HG03060 (cell line): ENCODE measurements around the gene OSM.
"Not testable (repeated sequence)": the region's sequence is repeated elsewhere in the genome, so short reads cannot be mapped to it uniquely, and the experiment has no call there.

Experiments used
- ATAC-seq: cut with Tn5 transposase; IDR thresholded peaks from one replicate; pipeline ENCODE4 v1.9.1; 2021; ENCODE audit warnings: low read depth, moderate number of reproducible peaks; ENCODE audit not compliant: unreplicated experiment

Gene OSM

DNA sequence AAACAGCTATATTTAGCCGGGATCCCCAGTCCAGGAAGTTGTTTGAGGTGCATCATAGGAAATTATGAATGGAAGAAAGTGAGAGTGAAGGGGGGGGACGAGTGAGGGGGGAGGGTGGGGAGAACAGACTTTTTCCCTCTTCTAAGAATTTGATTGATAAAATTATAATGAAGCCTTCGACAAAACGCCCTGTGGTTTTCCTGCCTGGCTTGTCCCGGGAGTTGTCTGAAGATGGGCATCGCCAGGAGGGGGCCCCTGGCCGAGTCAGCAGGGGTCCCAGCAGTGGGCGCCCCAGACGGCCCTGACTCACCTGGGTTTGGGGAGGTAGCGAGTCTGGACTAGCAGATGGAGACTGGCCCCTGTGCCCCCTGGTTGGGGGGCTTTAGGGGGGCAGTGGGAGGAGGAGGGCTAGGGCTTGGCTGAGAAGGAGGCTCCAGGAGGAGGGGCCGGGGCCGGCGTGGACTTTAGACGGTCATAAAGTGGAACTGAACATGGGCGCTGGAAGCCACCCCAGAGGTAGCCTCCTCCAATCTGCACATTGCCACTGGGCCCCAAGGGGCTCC is 19.8 kb downstream of the OSM start:
- ATAC-seq, result no peak

- ATAC-seq, result no peak
These were observed 20.5 kb downstream of the OSM start, which contains the start of gene LIF for GRCh38 chr22:30245985-30246813. Gene LIF (minus strand): TSS chr22:30246759. CDS start chr22:30246695, 64 bp downstream.

DNA sequence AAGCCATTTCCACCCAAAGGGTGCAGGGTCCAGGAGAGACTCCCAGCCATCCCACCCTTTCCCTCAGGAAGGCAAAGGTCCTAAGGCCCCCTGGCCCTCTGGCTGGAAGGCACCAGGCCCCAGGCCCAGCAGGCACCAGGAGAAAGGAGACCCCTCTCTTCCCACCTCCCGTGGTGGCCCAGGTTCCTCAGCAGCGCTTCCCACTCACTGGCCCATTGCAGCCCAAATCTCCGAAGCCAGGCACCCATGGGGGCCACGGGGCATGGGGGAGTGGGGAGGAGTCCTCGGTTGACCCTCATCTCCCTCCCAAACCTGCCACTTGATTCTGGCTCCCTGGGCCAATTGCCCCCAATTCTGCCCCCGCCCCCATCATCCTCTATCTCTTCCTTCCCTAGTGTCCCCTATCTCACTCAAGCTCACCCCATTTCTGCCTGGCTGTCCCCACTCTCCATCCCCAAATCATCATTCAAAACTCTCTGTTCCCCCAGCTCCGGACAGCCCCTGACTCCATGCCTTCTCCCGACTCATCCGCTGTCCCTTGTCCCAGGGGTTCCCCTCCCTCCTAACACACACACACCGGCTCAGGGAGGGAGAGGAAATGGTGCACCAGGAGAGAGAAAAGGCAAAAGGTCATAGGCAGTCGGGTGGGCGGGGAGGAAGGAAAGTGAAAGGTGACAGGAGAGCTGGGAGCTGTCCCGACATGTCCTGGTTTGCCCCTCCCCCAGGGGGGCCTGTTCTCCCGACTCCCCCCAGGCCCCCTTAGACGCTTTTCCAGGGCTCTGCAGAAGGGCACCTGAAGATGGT is 21.3 kb downstream of the OSM start:
- ATAC-seq, result no peak

DNA sequence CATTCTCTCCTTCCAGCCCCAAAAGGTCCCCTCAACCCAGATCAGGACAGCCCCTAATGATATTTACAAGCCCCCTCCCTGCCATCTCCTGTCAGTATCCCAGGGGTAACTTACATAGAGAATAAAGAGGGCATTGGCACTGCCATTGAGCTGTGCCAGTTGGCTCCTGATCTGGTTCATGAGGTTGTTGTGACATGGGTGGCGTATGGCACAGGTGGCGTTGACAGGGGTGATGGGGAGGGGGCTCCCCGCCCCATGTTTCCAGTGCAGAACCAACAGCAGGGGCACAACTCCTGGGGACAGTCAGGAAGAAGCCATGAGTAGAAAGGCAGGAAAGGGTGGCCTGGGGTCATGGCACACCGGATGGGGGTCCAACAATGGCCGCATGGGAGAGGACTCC is 22.0 kb downstream of the OSM start:
- no peak for ATAC-seq

- no peak for ATAC-seq
These were observed 22.6 kb downstream of the OSM start for GRCh38 chr22:30244066-30244465.

DNA sequence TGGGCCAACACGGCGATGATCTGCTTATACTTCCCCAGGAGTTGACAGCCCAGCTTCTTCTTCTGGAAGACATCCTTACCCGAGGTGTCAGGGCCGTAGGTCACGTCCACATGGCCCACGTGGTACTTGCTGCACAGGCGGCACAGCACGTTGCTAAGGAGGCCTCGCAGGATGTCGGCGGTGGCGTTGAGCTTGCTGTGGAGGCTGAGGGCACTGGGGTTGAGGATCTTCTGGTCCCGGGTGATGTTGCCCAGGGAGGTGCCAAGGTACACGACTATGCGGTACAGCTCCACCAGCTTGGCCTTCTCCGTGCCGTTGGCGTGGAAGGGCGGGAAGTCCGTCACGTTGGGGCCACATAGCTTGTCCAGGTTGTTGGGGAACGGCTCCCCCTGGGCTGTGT is 23.0 kb downstream of the OSM start:
- no peak for ATAC-seq

- ATAC-seq, result no peak
These were observed 24.9 kb downstream of the OSM start for GRCh38 chr22:30241576-30242371.

DNA sequence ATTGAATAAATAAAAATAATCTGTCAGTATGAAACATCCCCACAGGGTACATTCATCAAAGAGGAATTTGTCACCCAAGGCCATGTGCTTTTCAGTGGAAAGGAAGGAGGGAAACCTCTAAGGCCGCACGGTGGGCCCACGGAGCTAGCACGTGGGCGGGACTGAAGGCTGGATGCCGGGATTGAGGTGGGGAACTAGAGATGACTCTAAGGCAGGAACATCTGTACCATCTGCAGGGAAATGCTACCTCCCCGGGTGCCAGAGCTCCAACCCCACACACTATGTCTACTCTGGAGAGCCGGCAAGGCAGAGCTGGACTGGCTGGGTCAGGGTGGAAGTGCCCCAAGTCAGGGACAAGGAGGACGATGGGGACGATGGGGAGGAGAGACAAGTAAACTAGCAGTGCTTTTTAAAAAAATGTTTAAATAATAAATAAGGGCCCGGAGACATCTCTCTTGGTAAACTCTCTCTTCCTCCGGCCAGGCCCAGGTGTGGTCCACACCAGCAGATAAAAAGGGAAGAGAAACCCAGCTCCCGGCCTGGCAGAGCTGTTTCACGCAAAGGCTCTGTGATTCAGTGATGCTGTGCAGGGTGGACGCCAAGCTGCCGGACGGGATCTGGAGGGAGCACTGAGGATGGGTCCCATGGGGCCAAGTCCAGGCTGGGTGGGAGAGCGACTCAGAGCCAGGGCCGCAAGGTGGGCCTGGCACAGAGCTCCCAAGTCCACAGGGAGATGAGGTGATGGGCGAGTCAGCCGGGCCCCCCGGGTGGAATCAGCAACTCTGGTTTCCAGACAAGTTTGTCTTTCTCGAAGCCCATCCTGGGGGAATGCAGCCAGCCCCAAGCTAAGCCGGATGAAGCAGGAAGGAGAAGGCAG is 25.9 kb downstream of the OSM start:
- ATAC-seq, result no peak

DNA sequence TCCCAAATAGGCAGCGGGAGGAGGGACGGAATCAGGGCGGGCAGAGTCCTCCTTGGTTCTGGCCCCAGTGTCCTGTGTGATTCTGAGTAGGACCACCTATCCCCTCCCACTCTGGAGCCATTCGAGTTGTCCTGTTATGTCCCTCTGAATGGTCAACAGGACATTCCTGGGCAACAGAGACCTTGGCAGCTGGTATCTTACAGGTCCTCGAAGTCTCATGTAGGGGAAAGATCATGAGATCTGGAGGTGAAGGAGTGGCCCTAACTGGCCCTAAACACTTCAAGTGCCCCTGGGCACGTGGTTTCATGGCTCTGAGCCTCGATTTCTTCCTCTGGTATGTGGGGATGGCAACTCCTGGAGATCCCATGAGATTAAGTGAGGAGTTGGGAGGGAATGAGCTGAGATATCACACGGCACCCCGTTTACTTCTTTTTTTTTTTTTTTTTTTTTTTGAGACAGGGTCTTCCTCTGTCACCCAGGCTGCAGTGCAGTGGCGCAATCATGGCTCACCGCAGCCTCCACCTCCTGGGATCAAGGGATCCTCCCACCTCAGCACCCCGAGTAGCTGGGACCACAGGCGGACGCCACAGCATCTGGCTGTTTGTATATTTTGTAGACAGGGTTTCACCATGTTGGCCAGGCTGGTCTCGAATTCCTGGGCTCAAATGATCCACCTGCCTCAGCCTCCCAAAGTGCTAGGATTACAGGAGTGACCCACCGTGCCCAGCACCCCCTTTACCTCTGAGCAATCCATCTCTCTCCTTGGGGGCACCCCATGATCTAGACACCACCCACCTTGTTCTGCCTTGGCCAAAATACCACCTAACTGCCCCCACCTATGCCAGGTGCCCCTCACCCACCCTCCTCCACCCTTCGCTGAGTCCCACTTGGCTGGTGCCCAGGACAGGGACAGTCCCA is 26.9 kb downstream of the OSM start:
- ATAC-seq, result no peak

GRCh38 chr22:30238661-30239487 is 27.8 kb downstream of the OSM start:
- ATAC-seq, result no peak

DNA sequence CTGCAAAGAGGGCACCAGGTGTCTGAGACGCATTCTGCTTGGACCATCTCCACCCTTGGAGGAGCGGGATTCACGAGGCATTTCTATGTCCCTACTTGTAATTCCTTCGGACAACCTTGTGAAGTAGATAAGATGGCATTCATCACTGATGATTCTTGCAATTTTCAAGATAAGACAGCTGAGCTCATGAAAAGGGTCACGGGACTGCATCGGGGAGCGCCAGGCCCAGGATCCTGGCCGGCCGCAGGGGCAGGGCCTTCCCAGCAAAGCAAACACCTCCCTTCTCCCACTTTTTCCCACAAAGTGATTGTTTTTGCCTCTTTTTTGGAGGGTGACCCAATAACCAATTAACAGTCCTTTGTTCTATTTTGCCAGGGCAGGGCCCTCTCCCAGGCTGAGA is 28.5 kb downstream of the OSM start:
- ATAC-seq, result no peak

DNA sequence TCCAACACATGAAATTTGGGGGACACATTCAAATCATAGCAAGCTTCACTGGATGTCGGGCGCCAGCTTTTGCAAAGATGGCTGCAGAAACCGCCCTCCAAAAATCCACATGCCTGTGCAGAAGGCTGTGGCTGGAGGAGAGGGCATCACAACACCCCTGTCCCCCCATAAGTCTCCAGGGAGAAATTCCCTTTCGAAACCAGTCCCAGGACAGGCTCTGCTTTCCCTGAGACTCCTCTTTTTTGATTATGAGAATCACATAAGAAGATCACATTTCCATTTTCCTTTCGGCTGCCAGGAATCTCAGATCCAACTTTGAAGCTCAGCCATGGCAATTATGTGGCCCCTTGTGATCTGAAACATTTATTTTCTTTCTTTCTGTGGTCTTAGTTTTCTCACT is 29.8 kb downstream of the OSM start:
- no peak for ATAC-seq

DNA sequence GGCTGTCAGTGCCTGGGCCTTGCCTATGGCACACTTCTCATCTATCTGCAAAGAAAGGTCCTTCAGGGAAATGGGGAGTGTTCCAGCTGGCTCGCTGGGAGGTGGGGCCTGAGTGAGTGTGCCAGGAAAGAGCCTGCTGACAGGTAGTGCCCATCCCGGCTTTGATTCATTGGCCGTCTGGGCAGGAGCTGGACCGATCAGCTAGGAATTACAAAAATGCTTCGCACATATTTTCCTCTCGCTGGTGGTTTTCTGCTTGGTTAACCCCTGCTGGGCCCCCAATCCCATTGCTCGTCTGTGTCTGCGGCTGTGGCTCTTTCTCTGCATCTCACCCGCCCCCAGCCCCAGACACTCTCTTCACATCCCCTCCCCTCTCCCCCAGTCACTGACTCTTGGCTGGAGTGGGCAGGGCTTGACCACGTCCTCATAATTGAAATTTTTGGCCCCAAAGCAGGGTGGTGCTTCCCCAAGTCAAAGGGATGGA is 30.9 kb downstream of the OSM start:
- no peak for ATAC-seq

- ATAC-seq, result no peak
These were observed 31.7 kb downstream of the OSM start for GRCh38 chr22:30234786-30235470.

DNA sequence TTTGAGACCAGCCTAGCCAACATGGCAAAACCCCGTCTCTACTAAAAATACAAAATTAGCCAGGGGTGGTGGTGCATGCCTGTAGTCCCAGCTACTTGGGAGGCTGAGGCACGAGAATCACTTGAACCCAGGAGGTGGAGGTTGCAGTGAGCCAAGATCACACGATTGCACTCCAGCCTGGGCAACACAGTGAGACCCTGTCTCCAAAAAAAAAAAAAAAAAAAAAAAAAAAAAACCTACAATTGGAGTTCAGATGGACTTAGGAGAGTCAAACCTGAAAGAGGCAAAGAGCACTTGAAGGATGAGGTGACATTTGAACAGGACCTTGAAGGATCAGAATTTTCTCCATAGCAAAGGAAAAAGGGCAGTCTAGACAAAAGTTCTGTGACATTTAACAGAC is 32.3 kb downstream of the OSM start:
- not testable (repeated sequence) for ATAC-seq

- no peak for ATAC-seq
These were observed 33.1 kb downstream of the OSM start for GRCh38 chr22:30233582-30233981.

DNA sequence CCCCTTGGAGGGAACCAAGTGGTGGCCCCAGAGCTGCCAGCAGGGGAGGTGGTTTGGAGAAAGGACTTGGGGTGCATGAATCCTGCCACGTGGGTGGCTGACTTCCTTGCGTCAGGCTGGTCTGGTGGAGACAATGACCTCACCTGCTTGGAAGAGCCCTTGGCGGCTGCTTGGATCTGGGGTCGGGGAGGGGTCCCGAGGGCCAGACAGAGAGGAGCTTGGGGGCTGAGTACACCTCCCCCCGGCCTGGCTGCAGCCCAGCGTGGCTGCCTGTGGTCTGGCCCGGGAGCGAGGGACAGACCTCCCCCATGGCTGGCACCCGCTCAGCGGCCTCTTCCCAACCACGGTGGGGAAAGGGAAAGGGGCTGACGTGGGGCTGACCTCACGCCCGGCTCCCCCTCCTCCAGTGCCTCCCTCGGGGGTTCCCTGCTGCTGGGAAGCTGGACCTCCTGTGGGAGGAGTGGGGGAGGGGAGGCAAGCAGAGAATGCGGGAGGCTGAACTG is 33.9 kb downstream of the OSM start:
- ATAC-seq, result no peak
